Measurements from ENCODE around the gene SLN. TPM values are rescaled to one million over a fixed set of nuclear protein-coding genes. Genes with fewer than 3 reads are reported as not detected.

Gene SLN
- total RNA-seq, 1 donor from 2014 or later = not detected

GRCh38 chr11:107731941-107732688 lies 20.3 kb upstream of the SLN start:
- no peaks in the 10 kb centered on the region for H3K4me1 Mint-ChIP-seq (ENCODE audit: unreplicated experiment)
- H3K4me3 Mint-ChIP-seq = no peak overlapping the region
- H3K36me3 Mint-ChIP-seq = no peaks in the 10 kb centered on the region

GRCh38 chr11:107722662-107723061 lies 10.8 kb upstream of the SLN start:
- Mint-ChIP-seq H3K27ac (no peak overlapping the region), H3K36me3 (no peaks in the 10 kb centered on the region)
- TF ChIP-seq, protein P1, sequence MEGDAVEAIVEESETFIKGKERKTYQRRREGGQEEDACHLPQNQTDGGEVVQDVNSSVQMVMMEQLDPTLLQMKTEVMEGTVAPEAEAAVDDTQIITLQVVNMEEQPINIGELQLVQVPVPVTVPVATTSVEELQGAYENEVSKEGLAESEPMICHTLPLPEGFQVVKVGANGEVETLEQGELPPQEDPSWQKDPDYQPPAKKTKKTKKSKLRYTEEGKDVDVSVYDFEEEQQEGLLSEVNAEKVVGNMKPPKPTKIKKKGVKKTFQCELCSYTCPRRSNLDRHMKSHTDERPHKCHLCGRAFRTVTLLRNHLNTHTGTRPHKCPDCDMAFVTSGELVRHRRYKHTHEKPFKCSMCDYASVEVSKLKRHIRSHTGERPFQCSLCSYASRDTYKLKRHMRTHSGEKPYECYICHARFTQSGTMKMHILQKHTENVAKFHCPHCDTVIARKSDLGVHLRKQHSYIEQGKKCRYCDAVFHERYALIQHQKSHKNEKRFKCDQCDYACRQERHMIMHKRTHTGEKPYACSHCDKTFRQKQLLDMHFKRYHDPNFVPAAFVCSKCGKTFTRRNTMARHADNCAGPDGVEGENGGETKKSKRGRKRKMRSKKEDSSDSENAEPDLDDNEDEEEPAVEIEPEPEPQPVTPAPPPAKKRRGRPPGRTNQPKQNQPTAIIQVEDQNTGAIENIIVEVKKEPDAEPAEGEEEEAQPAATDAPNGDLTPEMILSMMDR (conservative IDR thresholded peaks at IDR 0.05) = no peak

More at GRCh38 chr11:107731941-107732688, 20.3 kb upstream of the SLN start:
- TF ChIP-seq, protein P1 (conservative IDR thresholded peaks at IDR 0.05) = no peak
- DNase-seq (ENCODE audit: extremely low spot score, unreplicated experiment) = no peak
- H3K27ac Mint-ChIP-seq = no peak overlapping the region
- peaks cover 6% of the 10 kb centered on the region for H3K9me3 Mint-ChIP-seq
- peaks cover 5% of the 10 kb centered on the region for H3K27me3 Mint-ChIP-seq

DNA sequence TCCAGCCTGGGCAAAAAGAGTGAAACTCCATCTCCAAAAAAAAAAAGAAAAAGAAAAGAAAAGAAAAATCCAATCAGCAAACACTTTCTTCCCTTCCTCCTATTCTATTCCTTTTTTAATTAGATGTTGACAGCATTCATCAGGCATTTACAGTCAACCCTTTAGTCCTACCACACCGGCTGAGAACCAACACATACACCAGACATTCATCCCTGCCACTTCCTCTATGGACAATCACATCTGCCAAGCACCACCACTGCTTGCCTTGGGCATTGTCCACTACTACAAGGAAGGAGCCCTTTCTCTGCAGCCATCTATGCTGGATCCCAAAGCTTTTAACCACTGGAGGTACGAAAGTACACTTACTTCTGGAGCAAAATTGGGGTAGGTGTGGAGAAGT lies 9.4 kb upstream of the SLN start:
- Mint-ChIP-seq H3K4me3 (no peak overlapping the region), H3K27me3 (peaks cover 22% of the 10 kb centered on the region), H3K4me1 (ENCODE audit: unreplicated experiment) (no peaks in the 10 kb centered on the region), H3K27ac (no peak overlapping the region), H3K9me3 (no peaks in the 10 kb centered on the region), H3K36me3 (no peaks in the 10 kb centered on the region)
- no peak for DNase-seq (ENCODE audit: extremely low spot score, unreplicated experiment)
- TF ChIP-seq, protein P1 (conservative IDR thresholded peaks at IDR 0.05) = no peak

More at GRCh38 chr11:107722662-107723061, 10.8 kb upstream of the SLN start:
- Mint-ChIP-seq H3K4me1 (ENCODE audit: unreplicated experiment) (no peaks in the 10 kb centered on the region), H3K9me3 (no peaks in the 10 kb centered on the region), H3K4me3 (no peak overlapping the region), H3K27me3 (peaks cover 25% of the 10 kb centered on the region)
- DNase-seq (ENCODE audit: extremely low spot score, unreplicated experiment) = no peak

DNA sequence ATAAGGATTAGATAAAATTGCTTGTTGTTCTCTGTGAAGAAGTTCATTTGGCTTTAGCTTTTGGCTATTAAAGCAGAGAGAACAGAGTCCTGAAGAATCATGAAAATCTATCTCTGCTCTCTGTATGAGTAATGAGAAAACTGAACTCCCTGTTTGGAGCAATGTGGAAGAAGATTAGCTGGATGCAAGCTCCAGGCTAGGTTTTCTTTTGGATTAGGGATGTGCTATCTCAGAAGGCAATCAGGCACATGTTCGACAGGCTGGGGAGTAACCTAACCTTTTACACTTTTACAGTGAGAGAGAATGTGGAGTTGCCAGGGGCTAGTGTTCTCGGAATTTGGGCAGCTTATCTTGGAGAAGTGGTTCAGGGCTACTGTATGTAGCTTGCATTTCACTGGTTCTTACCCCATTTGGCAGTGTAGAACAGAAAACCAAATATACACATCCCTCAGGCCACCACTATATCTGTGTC lies 8.5 kb upstream of the SLN start:
- Mint-ChIP-seq H3K4me1 (ENCODE audit: unreplicated experiment) (no peaks in the 10 kb centered on the region), H3K27me3 (peaks cover 19% of the 10 kb centered on the region), H3K4me3 (no peak overlapping the region), H3K36me3 (no peaks in the 10 kb centered on the region), H3K9me3 (no peaks in the 10 kb centered on the region), H3K27ac (peak overlapping the region; percentile 59)
- TF ChIP-seq, protein P1 (conservative IDR thresholded peaks at IDR 0.05) = no peak
- DNase-seq (ENCODE audit: extremely low spot score, unreplicated experiment) = no peak

GRCh38 chr11:107719557-107720302 lies 7.9 kb upstream of the SLN start:
- H3K4me3 Mint-ChIP-seq = no peak overlapping the region
- no peaks in the 10 kb centered on the region for H3K36me3 Mint-ChIP-seq
- H3K27me3 Mint-ChIP-seq = peaks cover 15% of the 10 kb centered on the region
- DNase-seq (ENCODE audit: extremely low spot score, unreplicated experiment) = no peak
- no peaks in the 10 kb centered on the region for H3K4me1 Mint-ChIP-seq (ENCODE audit: unreplicated experiment)
- peak overlapping the region; percentile 59 for H3K27ac Mint-ChIP-seq
- TF ChIP-seq, protein P1 (conservative IDR thresholded peaks at IDR 0.05) = no peak
- no peaks in the 10 kb centered on the region for H3K9me3 Mint-ChIP-seq
